Gastrocnemius medialis (tissue), 4 donors: ENCODE data around the gene PDE4B.

Source experiments
- POLR2A ChIP-seq, 2 donors: fragments of 450-650 bp; IDR thresholded peaks; one replicate each; pipeline ENCODE4 v1.6.1; 2017; ENCODE audit warnings: antibody characterized with exemption in 2 of 2, mild to moderate bottlenecking in 2 of 2, moderate library complexity in 2 of 2
- TF ChIP-seq, protein P1 (sequence below), 5 experiments: fragments of 450-650 bp in 3 of 5; fragments of 200-600 bp in 2 of 5; sonication (generic) in 2 of 5; IDR thresholded peaks in 4 of 5; conservative IDR thresholded peaks in 1 of 5; 1 replicate in 4 of 5; 2 replicates in 1 of 5; pipeline ENCODE4 v1.5.1; 2016 to 2019; ENCODE audit warnings: antibody characterized with exemption in 5 of 5, mild to moderate bottlenecking in 3 of 5, moderate library complexity in 3 of 5

DNA sequence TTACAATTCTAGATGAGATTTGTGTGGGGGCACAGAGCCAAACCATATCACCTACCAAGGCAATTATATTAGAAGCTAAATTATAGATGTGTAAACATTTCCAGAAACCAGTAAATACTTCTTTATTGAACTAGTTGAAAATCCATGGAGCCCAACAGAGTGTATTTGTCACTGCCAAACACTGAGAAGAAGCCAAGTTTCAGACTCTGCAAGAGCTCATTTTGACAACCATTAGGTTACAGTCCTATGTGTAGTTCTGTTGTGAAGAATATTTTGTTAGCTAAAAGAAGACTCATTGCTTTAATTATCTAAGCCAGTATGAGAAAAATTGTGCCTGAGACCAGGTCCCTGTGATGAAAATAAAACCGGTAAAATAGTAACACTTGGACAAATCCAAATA lies 382.4 kb downstream of the PDE4B start:
- TF ChIP-seq, protein P1, sequence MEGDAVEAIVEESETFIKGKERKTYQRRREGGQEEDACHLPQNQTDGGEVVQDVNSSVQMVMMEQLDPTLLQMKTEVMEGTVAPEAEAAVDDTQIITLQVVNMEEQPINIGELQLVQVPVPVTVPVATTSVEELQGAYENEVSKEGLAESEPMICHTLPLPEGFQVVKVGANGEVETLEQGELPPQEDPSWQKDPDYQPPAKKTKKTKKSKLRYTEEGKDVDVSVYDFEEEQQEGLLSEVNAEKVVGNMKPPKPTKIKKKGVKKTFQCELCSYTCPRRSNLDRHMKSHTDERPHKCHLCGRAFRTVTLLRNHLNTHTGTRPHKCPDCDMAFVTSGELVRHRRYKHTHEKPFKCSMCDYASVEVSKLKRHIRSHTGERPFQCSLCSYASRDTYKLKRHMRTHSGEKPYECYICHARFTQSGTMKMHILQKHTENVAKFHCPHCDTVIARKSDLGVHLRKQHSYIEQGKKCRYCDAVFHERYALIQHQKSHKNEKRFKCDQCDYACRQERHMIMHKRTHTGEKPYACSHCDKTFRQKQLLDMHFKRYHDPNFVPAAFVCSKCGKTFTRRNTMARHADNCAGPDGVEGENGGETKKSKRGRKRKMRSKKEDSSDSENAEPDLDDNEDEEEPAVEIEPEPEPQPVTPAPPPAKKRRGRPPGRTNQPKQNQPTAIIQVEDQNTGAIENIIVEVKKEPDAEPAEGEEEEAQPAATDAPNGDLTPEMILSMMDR (IDR thresholded peaks at IDR 0.05 in 4 of 5, conservative IDR thresholded peaks at IDR 0.05 in 1 of 5): no peak
- no peak for TF ChIP-seq POLR2A (IDR thresholded peaks at IDR 0.05)
